Suprapubic skin (tissue), 4 donors: Measurements from ENCODE around the gene CEP350. TPM values are rescaled to one million over a fixed set of nuclear protein-coding genes. Genes with fewer than 3 reads are reported as not detected.

ENCODE experiments used
- DNase-seq, 2 donors: peaks; one replicate each; pipeline ENCODE4 v3.0.0-alpha.2; 2019; ENCODE audit warnings: low spot score in 2 of 2
- H3K27ac ChIP-seq: fragments of 200-600 bp; sonication (generic); one replicate; pipeline ENCODE4 v1.5.1; 2019
- H3K27me3 ChIP-seq: fragments of 200-600 bp; sonication (generic); one replicate; pipeline ENCODE4 v1.5.1; 2019
- H3K36me3 ChIP-seq: fragments of 200-600 bp; sonication (generic); one replicate; pipeline ENCODE4 v1.5.1; 2019
- H3K4me1 ChIP-seq: fragments of 200-600 bp; sonication (generic); one replicate; pipeline ENCODE4 v1.5.1; 2019
- H3K4me3 ChIP-seq: fragments of 200-600 bp; sonication (generic); one replicate; pipeline ENCODE4 v1.5.1; 2019; ENCODE audit warnings: mild to moderate bottlenecking
- H3K9me3 ChIP-seq: fragments of 200-600 bp; sonication (generic); one replicate; pipeline ENCODE4 v1.5.1; 2019
- EP300 ChIP-seq: sonication (generic); formaldehyde crosslinking; IDR thresholded peaks from one replicate; pipeline ENCODE4 v1.6.1; 2017; ENCODE audit warnings: antibody characterized with exemption
- POLR2A ChIP-seq, 2 donors: fragments of 450-650 bp; IDR thresholded peaks; one replicate each; pipeline ENCODE4 v1.6.1; 2017; ENCODE audit warnings: antibody characterized with exemption in 2 of 2, mild to moderate bottlenecking in 2 of 2, moderate library complexity in 2 of 2
- POLR2AphosphoS5 ChIP-seq, 3 donors: sonication (generic); formaldehyde crosslinking; IDR thresholded peaks; one replicate each; pipeline ENCODE4 v1.6.1; 2017; ENCODE audit warnings: antibody characterized with exemption in 3 of 3
- whole genome bisulfite sequencing: methylation state at CpG from one replicate; pipeline ENCODE4 v1.1.5; 2018; 5-methylcytosine and 5-hydroxymethylcytosine counted together
- total RNA-seq, 4 donors: library from RNA; depleted of rRNA; stranded (reverse); fragments of >200 nt; gene quantifications; one replicate each; pipeline ENCODE4 v1.1.0, GENCODE V29; 2016
- TF ChIP-seq, protein P1 (sequence below), 2 donors: fragments of 200-600 bp in 1 of 2; fragments of 450-650 bp in 1 of 2; sonication (generic) in 1 of 2; IDR thresholded peaks; one replicate each; pipeline ENCODE4 v1.5.1; 2016 to 2019; ENCODE audit warnings: antibody characterized with exemption in 2 of 2, mild to moderate bottlenecking in 1 of 2, moderate library complexity in 1 of 2

The CEP350 gene
- total RNA-seq, 4 donors from 2014 or later = 60.5 to 90.2 (median 68.4) TPM

- no peaks in the 10 kb centered on the region for H3K4me1 ChIP-seq
- DNase-seq = no peak
- no peaks in the 10 kb centered on the region for H3K9me3 ChIP-seq
- 82% methylated on average over 8 of the region's 8 CpGs for WGBS
- H3K36me3 ChIP-seq = peaks cover 21% of the 10 kb centered on the region
- H3K4me3 ChIP-seq = no peak overlapping the region
- H3K27me3 ChIP-seq = no peaks in the 10 kb centered on the region
- TF ChIP-seq EP300 = no peak
- no peak for TF ChIP-seq POLR2A (IDR thresholded peaks at IDR 0.05)
- no peak for TF ChIP-seq POLR2AphosphoS5 (IDR thresholded peaks at IDR 0.05)
- TF ChIP-seq, protein P1, sequence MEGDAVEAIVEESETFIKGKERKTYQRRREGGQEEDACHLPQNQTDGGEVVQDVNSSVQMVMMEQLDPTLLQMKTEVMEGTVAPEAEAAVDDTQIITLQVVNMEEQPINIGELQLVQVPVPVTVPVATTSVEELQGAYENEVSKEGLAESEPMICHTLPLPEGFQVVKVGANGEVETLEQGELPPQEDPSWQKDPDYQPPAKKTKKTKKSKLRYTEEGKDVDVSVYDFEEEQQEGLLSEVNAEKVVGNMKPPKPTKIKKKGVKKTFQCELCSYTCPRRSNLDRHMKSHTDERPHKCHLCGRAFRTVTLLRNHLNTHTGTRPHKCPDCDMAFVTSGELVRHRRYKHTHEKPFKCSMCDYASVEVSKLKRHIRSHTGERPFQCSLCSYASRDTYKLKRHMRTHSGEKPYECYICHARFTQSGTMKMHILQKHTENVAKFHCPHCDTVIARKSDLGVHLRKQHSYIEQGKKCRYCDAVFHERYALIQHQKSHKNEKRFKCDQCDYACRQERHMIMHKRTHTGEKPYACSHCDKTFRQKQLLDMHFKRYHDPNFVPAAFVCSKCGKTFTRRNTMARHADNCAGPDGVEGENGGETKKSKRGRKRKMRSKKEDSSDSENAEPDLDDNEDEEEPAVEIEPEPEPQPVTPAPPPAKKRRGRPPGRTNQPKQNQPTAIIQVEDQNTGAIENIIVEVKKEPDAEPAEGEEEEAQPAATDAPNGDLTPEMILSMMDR (IDR thresholded peaks at IDR 0.05) = no peak
- no peak overlapping the region for H3K27ac ChIP-seq
Observed at GRCh38 chr1:179921981-179922872, 32.4 kb upstream of the CEP350 start.

DNA sequence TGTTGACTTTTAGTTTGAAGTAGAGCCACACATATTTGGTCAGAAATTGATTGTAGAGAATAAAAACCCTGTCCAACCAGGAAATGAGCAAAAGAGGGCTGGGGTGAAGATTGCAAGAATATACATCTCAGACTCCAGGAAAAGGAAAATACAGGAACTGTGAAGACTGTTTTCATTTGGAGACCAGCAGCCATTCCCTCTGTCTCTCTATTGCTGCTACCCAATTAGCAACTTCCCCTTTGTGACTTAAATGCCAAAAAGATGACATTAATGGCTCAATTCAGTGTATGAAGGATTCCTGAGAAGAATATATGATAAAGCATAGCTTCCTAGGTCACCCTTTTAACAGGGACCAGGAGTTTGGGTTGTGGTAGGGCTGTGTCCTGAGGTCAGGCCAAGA, 31.6 kb upstream of the CEP350 start:
- H3K4me3 ChIP-seq = no peak overlapping the region
- TF ChIP-seq, protein P1 (IDR thresholded peaks at IDR 0.05) = no peak
- TF ChIP-seq POLR2A (IDR thresholded peaks at IDR 0.05) (no peak), POLR2AphosphoS5 (IDR thresholded peaks at IDR 0.05) (no peak), EP300 (no peak)
- H3K27ac ChIP-seq = no peak overlapping the region
- H3K4me1 ChIP-seq = no peaks in the 10 kb centered on the region
- DNase-seq = no peak
- H3K9me3 ChIP-seq = no peaks in the 10 kb centered on the region
- H3K36me3 ChIP-seq = peaks cover 13% of the 10 kb centered on the region
- no peaks in the 10 kb centered on the region for H3K27me3 ChIP-seq

GRCh38 chr1:179924268-179924667, 30.3 kb upstream of the CEP350 start:
- H3K4me3 ChIP-seq = no peak overlapping the region
- TF ChIP-seq POLR2AphosphoS5 (IDR thresholded peaks at IDR 0.05) (no peak), EP300 (no peak), POLR2A (IDR thresholded peaks at IDR 0.05) (no peak)
- TF ChIP-seq, protein P1 (IDR thresholded peaks at IDR 0.05) = no peak
- WGBS = 95% methylated on average over 1 of the region's 1 CpG

DNA sequence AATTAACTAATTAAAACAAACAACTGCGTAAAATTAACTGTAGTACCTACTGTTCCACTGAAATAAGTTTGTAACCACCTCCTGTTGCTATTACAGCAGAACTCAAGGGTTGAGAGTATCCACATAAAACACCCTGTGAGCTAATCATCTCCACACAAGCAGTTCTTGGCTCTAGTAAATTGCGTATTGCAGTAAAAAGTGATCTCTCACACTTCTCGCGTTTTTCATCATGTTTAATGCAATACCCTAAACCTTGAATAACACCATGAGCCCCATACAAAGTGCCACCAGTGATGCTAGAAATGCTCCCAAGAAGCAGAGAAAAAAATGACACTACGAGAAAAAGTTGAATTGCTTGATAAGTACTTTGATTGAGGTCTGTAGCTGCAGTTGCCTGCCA, 29.3 kb upstream of the CEP350 start:
- WGBS = 91% methylated on average over 5 of the region's 5 CpGs
- no peak for TF ChIP-seq EP300
- no peak for TF ChIP-seq POLR2A (IDR thresholded peaks at IDR 0.05)
- TF ChIP-seq, protein P1 (IDR thresholded peaks at IDR 0.05) = no peak
- TF ChIP-seq POLR2AphosphoS5 (IDR thresholded peaks at IDR 0.05) = no peak
- no peak for DNase-seq
- H3K27ac ChIP-seq = no peak overlapping the region
- peaks cover 3% of the 10 kb centered on the region for H3K4me1 ChIP-seq
- no peaks in the 10 kb centered on the region for H3K36me3 ChIP-seq
- H3K9me3 ChIP-seq = no peaks in the 10 kb centered on the region
- H3K4me3 ChIP-seq = no peak overlapping the region
- H3K27me3 ChIP-seq = no peaks in the 10 kb centered on the region

More at GRCh38 chr1:179924268-179924667, 30.3 kb upstream of the CEP350 start:
- H3K36me3 ChIP-seq = peaks cover 1% of the 10 kb centered on the region
- DNase-seq = no peak
- no peaks in the 10 kb centered on the region for H3K4me1 ChIP-seq
- H3K27me3 ChIP-seq = no peaks in the 10 kb centered on the region
- H3K9me3 ChIP-seq = no peaks in the 10 kb centered on the region
- no peak overlapping the region for H3K27ac ChIP-seq
